Astrocyte (in vitro differentiated cells and primary cell): ENCODE results near the gene ZNF526. TPM values are rescaled to one million over a fixed set of nuclear protein-coding genes. Genes with fewer than 3 reads are reported as not detected.
A peak's percentile ranks its signal among the peaks of the same experiment; 100 is the strongest.

Source experiments
- DNase-seq: peaks from one replicate; pipeline ENCODE4 v3.0.0-alpha.2; 2010; ENCODE audit warnings: low read depth
- FAIRE-seq: peaks from 2 replicates; lab custom pipeline; 2011; peaks lifted over from hg19 to GRCh38; lab: Jason Lieb, UNC
- H2AFZ ChIP-seq: 2 replicates; pipeline ENCODE4 v1.6.0; 2012; ENCODE audit warnings: low read depth, low read length, inconsistent platforms
- H3K27ac ChIP-seq: 2 replicates; pipeline ENCODE4 v1.5.1; 2011; ENCODE audit warnings: low read depth, low read length, inconsistent platforms
- H3K27me3 ChIP-seq: 2 replicates; pipeline ENCODE4 v1.6.0; 2011; ENCODE audit warnings: low read length, inconsistent platforms; ENCODE audit not compliant: insufficient read depth
- H3K36me3 ChIP-seq: 2 replicates; pipeline ENCODE4 v1.5.1; 2011; ENCODE audit warnings: low read length, inconsistent platforms; ENCODE audit not compliant: insufficient read depth
- H3K4me1 ChIP-seq: 2 replicates; pipeline ENCODE4 v1.5.1; 2011; ENCODE audit warnings: low read length, inconsistent platforms; ENCODE audit not compliant: insufficient read depth
- H3K4me2 ChIP-seq: 2 replicates; pipeline ENCODE4 v1.6.0; 2012; ENCODE audit warnings: low read length, inconsistent platforms
- H3K4me3 ChIP-seq: 2 replicates; pipeline ENCODE4 v1.5.1; 2011; ENCODE audit warnings: low read depth, mild to moderate bottlenecking, low read length, inconsistent platforms; ENCODE audit not compliant: insufficient read depth
- H3K79me2 ChIP-seq: 2 replicates; pipeline ENCODE4 v1.6.0; 2012; ENCODE audit warnings: mild to moderate bottlenecking, low read length, inconsistent platforms; ENCODE audit not compliant: insufficient read depth
- H3K9ac ChIP-seq: 2 replicates; pipeline ENCODE4 v1.6.0; 2012; ENCODE audit warnings: mild to moderate bottlenecking, low read length, inconsistent platforms
- H3K9me3 ChIP-seq: 2 replicates; pipeline ENCODE4 v1.5.1; 2012; ENCODE audit warnings: low read depth, mild to moderate bottlenecking, low read length, inconsistent platforms; ENCODE audit not compliant: insufficient read depth
- H4K20me1 ChIP-seq: 2 replicates; pipeline ENCODE4 v1.6.0; 2012; ENCODE audit warnings: low read length, inconsistent platforms; ENCODE audit not compliant: insufficient read depth
- H3K27ac Mint-ChIP-seq: one replicate; pipeline ENCODE4 v1.8.0; 2021; ENCODE audit warnings: mild to moderate bottlenecking, mixed read lengths; ENCODE audit not compliant: unreplicated experiment
- H3K27me3 Mint-ChIP-seq: one replicate; pipeline ENCODE4 v1.8.0; 2021; ENCODE audit warnings: low read depth, mixed read lengths; ENCODE audit not compliant: unreplicated experiment
- H3K36me3 Mint-ChIP-seq: one replicate; pipeline ENCODE4 v1.8.0; 2021; ENCODE audit warnings: low read depth, mixed read lengths; ENCODE audit not compliant: unreplicated experiment
- H3K4me1 Mint-ChIP-seq: one replicate; pipeline ENCODE4 v1.8.0; 2021; ENCODE audit warnings: low read depth, mixed read lengths; ENCODE audit not compliant: unreplicated experiment
- H3K4me3 Mint-ChIP-seq: one replicate; pipeline ENCODE4 v1.8.0; 2021; ENCODE audit warnings: mild to moderate bottlenecking, moderate library complexity, mixed read lengths; ENCODE audit not compliant: unreplicated experiment
- H3K9me3 Mint-ChIP-seq: one replicate; pipeline ENCODE4 v1.8.0; 2021; ENCODE audit warnings: mild to moderate bottlenecking, mixed read lengths; ENCODE audit not compliant: unreplicated experiment
- CTCF ChIP-seq: IDR thresholded peaks from 2 replicates; pipeline ENCODE4 v1.5.1; 2011; ENCODE audit warnings: low read depth, mild to moderate bottlenecking, inconsistent platforms, low read length, moderate library complexity; ENCODE audit not compliant: insufficient read depth
- EZH2 ChIP-seq: IDR thresholded peaks from 2 replicates; pipeline ENCODE4 v1.6.1; 2012; ENCODE audit warnings: mild to moderate bottlenecking, low read length, inconsistent platforms; ENCODE audit not compliant: insufficient read depth
- total RNA-seq: library from RNA; stranded (reverse); gene quantifications from 2 replicates; pipeline ENCODE4 v1.2.1, GENCODE V29; 2021

ZNF526 gene
- total RNA-seq, 1 donor from 2014 or later: 20.2 TPM

GRCh38 chr19:42273407-42274064, 53.4 kb downstream of the ZNF526 start:
- no peak overlapping the region for H3K27ac Mint-ChIP-seq
- peaks cover 45% of the 10 kb centered on the region for H3K4me1 ChIP-seq

GRCh38 chr19:42274065-42274682, 54.1 kb downstream of the ZNF526 start:
- Histone ChIP-seq H3K27me3 (no peaks in the 10 kb centered on the region), H3K9ac (peak overlapping the region; percentile 13), H3K9me3 (no peaks in the 10 kb centered on the region), H3K4me3 (no peak overlapping the region), H3K79me2 (peaks cover 98% of the 10 kb centered on the region), H3K4me1 (peaks cover 51% of the 10 kb centered on the region), H2AFZ (no peak overlapping the region), H3K4me2 (no peak overlapping the region), H3K27ac (no peak overlapping the region), H3K36me3 (peaks cover 6% of the 10 kb centered on the region), H4K20me1 (peaks cover 51% of the 10 kb centered on the region)
- H3K27me3 Mint-ChIP-seq: no peaks in the 10 kb centered on the region
- peaks cover 44% of the 10 kb centered on the region for H3K4me1 Mint-ChIP-seq
- no peak overlapping the region for H3K27ac Mint-ChIP-seq
- TF ChIP-seq CTCF: no peak
- TF ChIP-seq EZH2: no peak
- no peaks in the 10 kb centered on the region for H3K9me3 Mint-ChIP-seq
- DNase-seq: no peak
- H3K36me3 Mint-ChIP-seq: peaks cover 17% of the 10 kb centered on the region
- no peak for FAIRE-seq
- no peak overlapping the region for H3K4me3 Mint-ChIP-seq

More at GRCh38 chr19:42273407-42274064, 53.4 kb downstream of the ZNF526 start:
- H2AFZ ChIP-seq: no peak overlapping the region
- peaks cover 6% of the 10 kb centered on the region for H3K36me3 ChIP-seq
- H3K9me3 ChIP-seq: no peaks in the 10 kb centered on the region
- Mint-ChIP-seq H3K36me3 (peaks cover 17% of the 10 kb centered on the region), H3K4me3 (no peak overlapping the region), H3K9me3 (no peaks in the 10 kb centered on the region), H3K4me1 (peaks cover 38% of the 10 kb centered on the region), H3K27me3 (no peaks in the 10 kb centered on the region)
- peaks cover 92% of the 10 kb centered on the region for H3K79me2 ChIP-seq
- H4K20me1 ChIP-seq: peaks cover 44% of the 10 kb centered on the region
- no peak overlapping the region for H3K9ac ChIP-seq
- TF ChIP-seq CTCF: no peak
- TF ChIP-seq EZH2: no peak
- H3K4me3 ChIP-seq: no peak overlapping the region
- DNase-seq: no peak
- no peak overlapping the region for H3K27ac ChIP-seq
- H3K4me2 ChIP-seq: no peak overlapping the region
- no peaks in the 10 kb centered on the region for H3K27me3 ChIP-seq
- FAIRE-seq: no peak

- H3K9me3 ChIP-seq: no peaks in the 10 kb centered on the region
- Mint-ChIP-seq H3K27me3 (no peaks in the 10 kb centered on the region), H3K4me3 (peak overlapping the region; percentile 45), H3K27ac (no peak overlapping the region), H3K4me1 (peaks cover 45% of the 10 kb centered on the region), H3K36me3 (peaks cover 17% of the 10 kb centered on the region), H3K9me3 (no peaks in the 10 kb centered on the region)
- H3K36me3 ChIP-seq: peaks cover 6% of the 10 kb centered on the region
- no peak overlapping the region for H3K4me3 ChIP-seq
- H3K4me1 ChIP-seq: peaks cover 51% of the 10 kb centered on the region
- no peaks in the 10 kb centered on the region for H3K27me3 ChIP-seq
- no peak overlapping the region for H3K27ac ChIP-seq
- peaks cover 56% of the 10 kb centered on the region for H4K20me1 ChIP-seq
- FAIRE-seq: no peak
- no peak for DNase-seq
- H2AFZ ChIP-seq: no peak overlapping the region
- TF ChIP-seq EZH2 (no peak), CTCF (no peak)
- peak overlapping the region; percentile 3 for H3K9ac ChIP-seq
- H3K4me2 ChIP-seq: no peak overlapping the region
- peaks cover 96% of the 10 kb centered on the region for H3K79me2 ChIP-seq
These were observed 55.0 kb downstream of the ZNF526 start for GRCh38 chr19:42275103-42275502.
